Hepatocyte (in vitro differentiated cells): ENCODE measurements around the gene EEF1AKMT3.

Source experiments
- CTCF ChIP-seq: fragments of 200-600 bp; sonication (generic); IDR thresholded peaks from 2 replicates; pipeline ENCODE4 v1.5.1; 2016; ENCODE audit warnings: antibody characterized with exemption, mild to moderate bottlenecking; ENCODE audit not compliant: poor library complexity
- EZH2 ChIP-seq: fragments of 200-600 bp; sonication (generic); IDR thresholded peaks from 2 replicates; pipeline ENCODE4 v1.6.1; 2016; ENCODE audit warnings: antibody characterized with exemption, mild to moderate bottlenecking, borderline replicate concordance

GRCh38 chr12:57771873-57772428, 463 bp upstream of the EEF1AKMT3 start, which contains the start of gene METTL1:
- TF ChIP-seq EZH2 (no peak), CTCF (no peak)
